Activated CD4-positive, alpha-beta T cell treated with anti-CD3 and anti-CD28 coated beads, Interleukin-10, Interleukin-2, amounts not matched to agents 100 ng/mL and 50 ng/mL, durations not matched to agents 16 hours and 8 hours (primary cell): Measurements from ENCODE around the gene RNF220.
"Not testable (repeated sequence)": the region's sequence is repeated elsewhere in the genome, so short reads cannot be mapped to it uniquely, and the experiment has no call there.

Experiments used
- DNase-seq: peaks from one replicate; pipeline ENCODE4 v3.0.0-alpha.2; 2020

The RNF220 gene

DNA sequence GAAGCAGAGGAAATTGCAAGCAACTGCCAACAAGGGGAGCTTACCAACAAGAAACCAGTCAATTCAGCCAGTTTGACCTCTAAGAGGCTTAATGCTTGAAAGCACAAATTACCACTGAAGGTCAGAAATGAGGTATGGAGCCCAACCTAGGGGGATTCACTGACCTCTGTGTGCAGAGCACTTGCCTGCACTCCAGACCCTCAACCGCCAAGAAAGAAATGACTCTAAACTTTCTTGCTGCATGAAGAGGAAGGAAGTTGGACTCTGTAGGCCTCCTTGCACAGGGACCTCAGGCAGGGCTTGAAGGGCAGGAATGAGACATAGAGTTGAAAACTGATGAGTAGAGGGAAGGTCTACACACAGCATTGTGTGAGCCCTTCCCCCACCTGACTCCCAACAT lies 279.5 kb downstream of the RNF220 start:
- peak; percentile 47 for DNase-seq

DNA sequence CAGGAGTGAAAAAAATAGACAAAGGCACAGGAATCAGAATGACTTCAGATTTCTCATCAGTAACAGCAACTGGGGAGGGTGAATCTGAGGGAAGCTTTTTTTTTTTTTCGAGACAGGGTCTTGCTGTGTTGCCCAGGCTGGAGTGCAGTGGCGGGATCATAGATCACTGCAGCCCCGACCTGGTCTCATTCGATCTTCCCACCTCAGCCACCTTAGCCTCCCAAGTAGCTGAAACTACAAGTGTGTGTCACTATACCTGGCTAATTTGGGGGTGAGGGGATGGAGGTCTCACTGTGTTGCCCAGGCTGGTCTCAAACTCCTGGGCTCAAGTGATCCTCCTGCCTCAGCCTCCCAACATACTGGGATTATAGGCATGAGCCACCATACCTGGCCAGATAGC lies 280.2 kb downstream of the RNF220 start:
- DNase-seq: no peak

DNA sequence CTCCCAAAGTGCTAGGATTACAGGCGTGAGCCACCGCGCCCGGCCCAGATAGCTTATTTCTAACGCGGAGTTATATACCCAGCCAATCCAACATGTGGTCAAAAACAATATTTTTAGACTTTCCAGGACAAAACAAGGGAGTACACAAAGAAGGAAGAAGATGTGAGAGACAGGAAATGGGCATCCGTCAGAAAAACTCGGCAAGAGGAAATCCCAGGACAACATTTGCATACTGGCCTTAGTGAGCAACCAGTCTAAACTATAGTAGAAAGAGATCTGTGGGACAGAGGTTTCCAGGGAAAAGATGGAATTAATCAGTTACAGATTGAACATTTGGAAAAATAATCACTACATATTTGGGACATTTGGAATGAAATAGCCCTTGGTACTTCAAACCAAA lies 280.8 kb downstream of the RNF220 start:
- DNase-seq: no peak

DNA sequence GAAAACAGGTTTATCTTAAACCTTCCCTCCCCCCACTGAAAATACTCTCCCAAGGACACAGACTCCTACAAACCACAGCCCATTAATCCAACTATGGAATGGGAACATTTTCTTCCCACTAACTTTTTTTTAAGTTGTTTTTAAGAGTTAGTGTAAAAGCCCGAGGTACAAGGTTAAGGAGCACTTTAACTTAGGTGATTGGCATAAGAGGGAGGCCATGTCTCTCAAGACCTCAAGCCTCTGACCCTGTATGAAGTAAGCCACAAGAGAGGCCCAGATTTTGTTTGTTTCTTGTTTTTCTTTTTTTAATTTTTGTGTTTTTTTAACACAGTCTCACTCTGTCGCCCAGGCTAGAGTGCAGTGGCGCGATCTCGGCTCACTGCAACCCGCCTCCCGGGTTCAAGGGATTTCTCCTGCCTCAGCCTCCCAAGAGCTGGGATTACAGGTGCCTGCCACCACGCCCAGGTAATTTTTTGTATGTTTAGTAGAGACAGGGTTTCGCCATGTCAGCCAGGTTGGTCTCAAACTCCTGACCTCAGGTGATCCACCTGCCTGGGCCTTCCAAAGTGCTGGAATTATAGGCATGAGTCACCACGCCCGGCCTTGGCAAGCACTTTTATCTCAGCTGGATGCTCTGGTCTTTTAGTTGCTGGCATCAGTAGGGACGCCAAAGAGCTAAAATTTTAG lies 283.8 kb downstream of the RNF220 start:
- DNase-seq: no peak

DNA sequence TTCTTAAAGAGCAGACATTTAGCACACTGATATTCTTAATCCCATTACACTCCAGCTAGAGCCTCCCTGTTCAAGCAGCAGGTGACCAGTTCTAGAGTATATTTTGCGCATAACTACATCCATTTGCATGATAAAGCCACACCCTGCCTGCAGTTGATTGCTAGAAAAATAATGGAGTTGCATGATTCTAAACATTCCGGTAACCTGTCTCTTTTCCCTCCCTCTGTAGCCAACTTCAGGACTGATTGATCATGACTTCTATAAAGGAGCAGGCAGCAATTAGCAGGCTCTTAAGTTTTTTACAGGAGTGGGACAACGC lies 284.4 kb downstream of the RNF220 start:
- no peak for DNase-seq

DNA sequence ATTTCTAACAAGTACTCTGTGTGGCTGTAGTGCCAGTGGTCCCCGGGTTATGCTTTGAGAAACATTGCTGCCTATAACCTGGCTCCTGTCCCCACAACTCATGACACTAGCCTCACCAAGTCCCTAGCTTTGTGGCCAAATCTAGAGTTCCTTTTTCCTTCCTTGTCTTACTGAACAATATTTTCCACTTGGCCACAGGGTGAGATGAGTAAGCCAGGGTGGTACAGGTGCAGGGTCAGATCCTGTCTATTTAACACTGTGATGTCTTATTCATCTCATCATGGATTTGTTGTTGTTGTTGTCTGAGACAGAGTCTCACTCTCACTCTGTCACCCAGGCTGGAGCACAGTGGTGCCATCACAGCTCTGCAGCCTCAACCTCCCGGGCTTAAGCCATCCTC lies 288.1 kb downstream of the RNF220 start:
- peak; percentile 42 for DNase-seq

DNA sequence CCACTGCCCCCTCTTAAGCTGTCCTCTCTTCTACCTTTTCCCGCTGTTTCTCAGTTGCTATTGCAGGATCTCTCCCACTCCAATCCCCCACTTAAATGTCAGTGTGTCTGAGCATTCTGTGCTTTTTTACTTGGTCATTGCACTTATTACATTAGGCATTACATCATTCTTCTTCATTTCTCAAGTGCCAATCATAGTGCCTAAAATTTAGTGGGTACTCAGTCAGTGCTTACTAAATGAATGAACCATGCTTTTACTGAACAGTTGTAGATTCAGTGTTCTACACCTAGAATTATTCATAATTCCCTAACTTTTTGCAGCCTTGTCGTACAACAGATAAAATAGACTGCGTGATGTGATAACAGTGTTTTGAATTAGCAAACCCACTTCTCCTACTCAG lies 288.8 kb downstream of the RNF220 start:
- DNase-seq: no peak

DNA sequence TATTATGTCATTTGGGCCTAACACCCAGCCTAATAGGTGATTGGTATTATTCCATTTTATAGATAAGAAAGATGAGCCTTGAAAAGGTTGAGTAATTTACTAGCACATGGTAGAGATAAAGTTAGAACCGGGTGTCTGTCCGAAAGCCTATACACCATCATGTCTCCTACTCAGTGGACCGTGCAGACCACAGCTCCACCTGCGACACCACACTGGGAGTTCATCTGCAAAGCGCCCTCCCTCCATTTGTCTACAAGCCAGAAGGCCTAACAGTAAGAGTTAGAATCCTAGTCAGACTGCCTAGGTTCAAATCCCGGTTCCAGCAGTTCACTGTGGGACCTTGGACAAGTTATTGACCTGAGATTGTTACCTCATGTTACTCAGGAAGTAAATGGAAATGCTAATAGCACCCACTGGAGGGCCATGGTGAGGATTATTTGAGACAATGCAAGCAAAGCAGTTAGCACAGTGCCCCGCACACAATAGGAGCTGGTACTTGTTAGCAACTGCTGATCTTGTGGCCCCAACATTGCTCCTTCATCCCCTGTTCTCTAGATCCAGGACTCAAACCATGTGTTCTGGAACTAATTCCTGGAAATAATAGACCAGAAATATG lies 289.9 kb downstream of the RNF220 start:
- no peak for DNase-seq

DNA sequence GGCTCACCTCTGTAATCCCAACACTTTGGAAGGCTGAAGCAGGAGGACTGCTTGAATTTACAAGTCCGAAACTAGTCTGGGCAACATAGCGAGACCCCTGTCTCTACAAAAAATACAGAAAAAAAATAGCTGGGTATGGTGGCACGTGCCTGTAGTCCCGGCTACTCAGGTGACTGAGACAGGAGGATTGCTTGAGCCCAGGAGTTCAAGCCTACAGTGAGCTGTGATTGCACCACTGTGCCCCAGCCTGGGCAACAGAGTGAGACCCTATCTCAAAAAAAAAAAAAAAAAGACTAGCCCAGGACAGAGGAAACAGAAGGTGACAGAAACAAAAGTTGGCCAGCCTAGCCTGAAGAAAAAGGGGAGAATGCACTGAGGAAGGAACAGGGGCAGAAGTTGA lies 290.6 kb downstream of the RNF220 start:
- DNase-seq: no peak

DNA sequence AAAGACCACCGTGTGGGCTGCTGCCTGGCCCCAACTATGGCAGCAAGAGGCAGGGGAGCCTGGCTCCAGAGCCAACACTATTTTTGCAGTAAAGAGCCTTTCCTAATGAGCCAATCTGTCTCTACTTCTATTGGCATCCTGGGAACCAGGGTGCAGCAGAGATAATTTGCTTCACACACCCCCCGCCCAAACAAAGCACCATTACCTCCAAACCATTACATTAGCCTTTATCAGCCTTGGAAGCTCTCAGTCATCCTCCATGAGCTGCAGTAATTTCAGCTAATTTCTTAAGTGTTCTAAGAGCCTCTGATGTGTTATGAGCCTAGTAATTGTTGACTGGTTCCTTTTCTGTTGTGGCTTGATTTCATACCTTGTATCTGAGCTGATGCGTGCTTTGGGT lies 291.0 kb downstream of the RNF220 start:
- no peak for DNase-seq

DNA sequence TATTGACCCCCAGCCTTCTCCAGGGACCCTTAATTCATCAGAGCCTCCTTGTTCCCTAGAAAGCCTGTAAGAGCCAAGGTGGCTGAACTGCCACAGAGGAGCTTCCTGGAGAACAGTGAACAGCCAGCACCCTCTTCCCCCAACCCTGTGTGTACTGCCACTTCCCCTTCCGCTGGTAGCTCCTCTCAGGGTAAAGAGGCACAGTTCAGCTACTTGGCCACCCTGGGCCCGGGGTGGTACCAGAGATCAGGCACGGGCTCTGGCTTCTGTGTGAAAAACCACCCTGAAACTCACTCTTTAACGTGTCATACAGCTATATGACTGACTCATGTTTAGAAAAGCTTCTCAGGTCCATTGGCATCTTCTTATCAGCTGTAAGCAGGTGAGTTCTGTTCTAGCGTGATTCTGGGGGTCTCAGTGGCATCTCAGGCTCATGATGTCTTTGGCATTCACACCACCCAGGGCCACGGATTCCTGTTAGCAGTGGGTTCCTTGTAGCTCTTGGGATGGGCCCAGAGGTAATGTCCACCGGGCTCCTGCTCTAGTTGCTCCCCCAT lies 291.8 kb downstream of the RNF220 start:
- DNase-seq: peak; percentile 57

DNA sequence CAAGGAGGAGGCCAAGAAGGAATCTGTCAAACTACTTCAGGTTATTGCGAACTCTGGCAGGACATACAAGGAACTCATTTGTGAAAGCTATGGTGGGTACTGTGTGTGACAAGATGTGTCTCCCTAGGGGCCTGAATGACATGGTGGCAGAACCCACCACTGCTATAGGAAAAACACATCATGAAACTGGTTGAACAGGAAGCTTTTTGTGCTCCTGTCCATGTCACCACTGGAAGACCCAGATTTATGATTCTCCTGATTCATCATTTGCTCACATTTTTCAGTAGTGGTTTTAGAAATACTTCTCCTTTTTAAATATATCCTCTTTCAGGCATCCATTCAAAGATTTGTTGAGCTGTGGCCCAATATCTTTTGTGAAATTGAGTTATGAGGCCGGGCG lies 293.1 kb downstream of the RNF220 start:
- no peak for DNase-seq

DNA sequence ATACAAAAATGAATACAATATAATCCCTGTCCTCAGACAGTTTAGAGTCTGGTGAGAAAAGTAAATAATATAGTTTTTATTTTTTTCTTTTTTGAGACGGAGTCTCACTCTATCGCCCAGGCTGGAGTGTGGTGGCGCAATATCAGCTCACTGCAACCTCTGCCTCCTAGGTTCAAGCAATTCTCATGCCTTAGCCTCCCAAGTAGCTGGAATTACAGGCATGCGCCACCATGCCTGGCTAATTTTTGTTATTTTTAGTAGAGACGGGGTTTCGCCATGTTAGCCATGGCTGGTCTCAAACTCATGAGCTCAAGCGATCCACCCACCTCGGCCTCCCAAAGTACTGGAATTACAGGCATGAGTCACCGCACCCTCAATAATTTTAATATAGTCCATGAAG lies 294.3 kb downstream of the RNF220 start:
- not testable (repeated sequence) for DNase-seq

DNA sequence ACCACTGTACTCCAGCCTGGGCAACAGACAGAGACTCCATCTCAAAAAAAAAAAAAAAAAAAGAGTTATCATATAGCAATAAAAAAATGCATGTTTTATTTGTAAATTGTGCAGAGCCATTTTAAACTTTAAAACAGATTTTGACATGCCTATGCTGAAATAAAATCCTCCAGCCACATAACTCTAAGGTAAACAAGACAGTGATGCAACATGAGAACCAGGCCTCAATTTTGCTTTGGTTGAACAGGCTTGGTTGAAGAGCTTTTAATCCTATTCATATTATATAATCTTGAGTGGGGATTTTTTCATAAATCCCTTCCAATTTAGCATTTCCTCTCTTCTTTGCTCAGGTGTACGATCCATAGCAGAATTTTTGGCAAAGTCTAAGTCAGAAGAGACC lies 295.5 kb downstream of the RNF220 start:
- DNase-seq: no peak

DNA sequence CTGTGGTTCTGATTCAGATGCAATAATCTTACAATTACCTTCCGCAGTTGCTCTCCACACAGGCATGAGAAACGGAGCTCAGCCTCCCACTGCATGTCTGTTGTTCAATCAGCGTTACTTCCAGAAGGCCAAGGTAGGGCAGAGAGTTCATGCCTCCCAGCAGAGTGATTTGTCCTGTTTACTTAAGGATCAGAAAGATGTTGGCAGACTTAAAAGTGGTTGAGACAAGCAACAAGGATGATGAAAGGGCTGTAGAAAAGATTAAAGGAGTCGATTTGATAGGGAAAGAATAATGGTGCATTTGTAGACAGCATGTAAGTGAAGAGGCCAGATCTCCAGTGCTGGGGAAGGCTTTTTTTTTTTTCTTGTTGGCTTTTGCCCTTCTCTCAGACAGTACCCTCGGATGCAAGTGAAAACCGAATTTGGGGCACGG lies 296.1 kb downstream of the RNF220 start:
- no peak for DNase-seq
